ENCODE measurements around the gene FDX1. TPM values are rescaled to one million over a fixed set of nuclear protein-coding genes. Genes with fewer than 3 reads are reported as not detected.

The FDX1 gene
- total and polyA plus RNA-seq, 4 donors, result 11.0 to 16.2 (median 14.5) TPM

DNA sequence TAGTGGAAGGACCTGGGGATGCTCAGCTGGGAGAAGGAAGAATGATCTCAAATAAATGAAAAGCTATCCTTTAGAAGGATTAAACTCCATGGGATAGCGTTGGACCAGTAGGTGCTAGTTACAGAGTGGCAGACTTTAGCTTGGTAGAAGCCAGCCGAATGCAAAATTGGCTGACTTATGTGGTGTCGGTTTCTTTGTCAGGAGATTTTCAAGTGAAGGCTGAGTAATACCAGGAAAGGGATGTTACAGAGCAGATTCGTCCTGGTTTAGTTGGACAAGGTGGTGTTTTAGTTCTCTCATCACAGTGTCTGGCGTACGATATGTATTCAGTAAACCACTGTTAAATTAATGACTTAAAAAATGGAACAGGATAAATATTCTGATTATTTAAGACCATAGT lies 26.0 kb downstream of the FDX1 start:
- TF ChIP-seq, protein P1, sequence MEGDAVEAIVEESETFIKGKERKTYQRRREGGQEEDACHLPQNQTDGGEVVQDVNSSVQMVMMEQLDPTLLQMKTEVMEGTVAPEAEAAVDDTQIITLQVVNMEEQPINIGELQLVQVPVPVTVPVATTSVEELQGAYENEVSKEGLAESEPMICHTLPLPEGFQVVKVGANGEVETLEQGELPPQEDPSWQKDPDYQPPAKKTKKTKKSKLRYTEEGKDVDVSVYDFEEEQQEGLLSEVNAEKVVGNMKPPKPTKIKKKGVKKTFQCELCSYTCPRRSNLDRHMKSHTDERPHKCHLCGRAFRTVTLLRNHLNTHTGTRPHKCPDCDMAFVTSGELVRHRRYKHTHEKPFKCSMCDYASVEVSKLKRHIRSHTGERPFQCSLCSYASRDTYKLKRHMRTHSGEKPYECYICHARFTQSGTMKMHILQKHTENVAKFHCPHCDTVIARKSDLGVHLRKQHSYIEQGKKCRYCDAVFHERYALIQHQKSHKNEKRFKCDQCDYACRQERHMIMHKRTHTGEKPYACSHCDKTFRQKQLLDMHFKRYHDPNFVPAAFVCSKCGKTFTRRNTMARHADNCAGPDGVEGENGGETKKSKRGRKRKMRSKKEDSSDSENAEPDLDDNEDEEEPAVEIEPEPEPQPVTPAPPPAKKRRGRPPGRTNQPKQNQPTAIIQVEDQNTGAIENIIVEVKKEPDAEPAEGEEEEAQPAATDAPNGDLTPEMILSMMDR (IDR thresholded peaks at IDR 0.05; ENCODE audit: control extremely low read depth, extremely low read depth), result no peak
- no peak for ATAC-seq (ENCODE audit: insufficient read depth, low FRiP score)
- Histone ChIP-seq H3K9me3 (ENCODE audit: control insufficient read depth in 4 of 4, insufficient read depth in 3 of 4, low read length in 3 of 4) (no peaks in the 10 kb centered on the region), H3K27ac (ENCODE audit: low read depth in 1 of 2, low read length in 1 of 2) (no peak overlapping the region), H3K36me3 (ENCODE audit: control insufficient read depth in 4 of 4, insufficient read depth in 4 of 4, low read length in 4 of 4) (peaks cover 3 to 15% (median 6%) of the 10 kb centered on the region in 4 donors), H3K4me3 (no peak overlapping the region), H3K27me3 (ENCODE audit: control insufficient read depth in 3 of 3, insufficient read depth in 3 of 3, low read length in 2 of 3) (no peaks in the 10 kb centered on the region), H3K9ac (ENCODE audit: insufficient read depth in 1 of 2, low read length in 2 of 2) (no peak overlapping the region), H3K4me1 (ENCODE audit: control insufficient read depth in 5 of 5, insufficient read depth in 5 of 5, low read length in 5 of 5) (no peaks in the 10 kb centered on the region)
- WGBS, 2 donors, result 88 to 94% methylated on average over 6 of the region's 6 CpGs
- DNase-seq, result no peak

DNA sequence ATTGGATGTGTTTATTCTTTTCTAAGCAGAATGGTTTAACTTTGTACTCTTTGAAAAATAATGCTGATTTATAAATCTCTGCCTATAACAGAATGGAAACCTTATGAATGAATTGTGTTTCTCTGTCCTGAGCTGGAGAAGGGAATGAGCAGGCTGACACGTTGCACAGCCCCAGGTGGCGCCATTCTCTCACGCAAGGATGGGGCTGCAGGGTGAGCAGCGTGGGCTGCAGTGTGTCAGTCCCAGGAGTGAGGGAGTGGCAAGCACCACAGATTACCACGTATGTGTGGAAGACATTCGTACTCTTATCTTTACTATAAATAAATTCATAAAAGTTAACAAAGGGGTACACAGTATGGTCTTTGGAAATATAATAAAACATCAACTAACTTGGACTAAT lies 33.4 kb downstream of the FDX1 start:
- Histone ChIP-seq H3K9ac (ENCODE audit: insufficient read depth in 1 of 2, low read length in 2 of 2) (peak overlapping the region in 1 of 2 donors; percentile 4), H3K27ac (ENCODE audit: low read depth in 1 of 2, low read length in 1 of 2) (no peak overlapping the region), H3K4me1 (ENCODE audit: control insufficient read depth in 5 of 5, insufficient read depth in 5 of 5, low read length in 5 of 5) (peaks cover 0 to 27% (median 0%) of the 10 kb centered on the region in 5 donors), H3K27me3 (ENCODE audit: control insufficient read depth in 3 of 3, insufficient read depth in 3 of 3, low read length in 2 of 3) (no peaks in the 10 kb centered on the region), H3K4me3 (no peak overlapping the region), H3K9me3 (ENCODE audit: control insufficient read depth in 4 of 4, insufficient read depth in 3 of 4, low read length in 3 of 4) (no peaks in the 10 kb centered on the region), H3K36me3 (ENCODE audit: control insufficient read depth in 4 of 4, insufficient read depth in 4 of 4, low read length in 4 of 4) (peaks cover 4 to 16% (median 9%) of the 10 kb centered on the region in 4 donors)
- DNase-seq, result peak; percentile 82 to 86 (median 83)
- WGBS, 2 donors, result 49 to 59% methylated on average over 6 of the region's 6 CpGs
- no peak for ATAC-seq (ENCODE audit: insufficient read depth, low FRiP score)
- TF ChIP-seq, protein P1 (IDR thresholded peaks at IDR 0.05; ENCODE audit: control extremely low read depth, extremely low read depth), result peak; percentile 13

DNA sequence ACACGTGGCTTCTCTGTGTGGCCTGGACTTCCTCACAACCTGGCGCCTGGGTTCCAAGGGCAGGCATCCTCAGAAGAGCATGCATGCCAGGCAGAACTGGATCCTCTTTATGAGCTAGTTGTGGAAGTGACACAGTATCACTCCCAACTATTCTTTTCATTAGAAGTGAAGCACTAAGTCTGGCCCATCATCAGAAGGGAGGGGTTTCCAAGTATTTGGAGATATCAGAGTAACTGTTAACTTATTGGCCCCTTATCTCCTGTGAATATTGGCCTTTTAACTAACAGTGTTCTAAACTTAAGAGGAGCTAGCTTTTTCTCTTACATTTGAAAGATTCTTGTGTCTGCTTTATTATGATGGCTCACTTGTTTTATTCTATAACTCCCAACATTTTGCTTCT lies 35.5 kb downstream of the FDX1 start:
- 87 to 88% methylated on average over 2 of the region's 2 CpGs for WGBS, 2 donors
- H3K4me3 ChIP-seq, result no peak overlapping the region
- H3K9me3 ChIP-seq (ENCODE audit: control insufficient read depth in 4 of 4, insufficient read depth in 3 of 4, low read length in 3 of 4), result no peaks in the 10 kb centered on the region
- no peak for DNase-seq
- no peak overlapping the region for H3K27ac ChIP-seq (ENCODE audit: low read depth in 1 of 2, low read length in 1 of 2)
- peaks cover 2 to 11% (median 3%) of the 10 kb centered on the region in 4 donors for H3K36me3 ChIP-seq (ENCODE audit: control insufficient read depth in 4 of 4, insufficient read depth in 4 of 4, low read length in 4 of 4)
- no peaks in the 10 kb centered on the region for H3K27me3 ChIP-seq (ENCODE audit: control insufficient read depth in 3 of 3, insufficient read depth in 3 of 3, low read length in 2 of 3)
- TF ChIP-seq, protein P1 (IDR thresholded peaks at IDR 0.05; ENCODE audit: control extremely low read depth, extremely low read depth), result no peak
- H3K9ac ChIP-seq (ENCODE audit: insufficient read depth in 1 of 2, low read length in 2 of 2), result no peak overlapping the region
- ATAC-seq (ENCODE audit: insufficient read depth, low FRiP score), result no peak
- H3K4me1 ChIP-seq (ENCODE audit: control insufficient read depth in 5 of 5, insufficient read depth in 5 of 5, low read length in 5 of 5), result peaks cover 0 to 41% (median 3%) of the 10 kb centered on the region in 5 donors

DNA sequence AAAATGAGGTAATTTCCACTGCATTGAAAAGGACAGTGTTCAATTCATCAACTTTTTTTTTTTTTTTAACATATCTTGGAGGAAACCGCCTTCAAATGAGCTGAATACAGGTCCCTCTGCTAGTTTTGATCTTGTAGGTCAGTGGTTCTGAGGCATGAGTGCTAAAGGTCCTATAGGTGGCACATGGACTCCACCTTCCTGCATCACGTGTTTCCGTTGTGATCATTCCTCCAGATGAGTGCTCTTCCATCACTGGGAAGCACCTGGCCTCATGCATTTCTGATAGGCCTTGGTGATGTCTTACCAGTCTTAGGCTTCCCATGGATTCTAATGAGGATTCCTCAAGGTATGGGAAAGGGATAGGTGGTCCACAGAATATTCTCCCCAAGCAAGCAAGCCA lies 37.8 kb downstream of the FDX1 start:
- Histone ChIP-seq H3K9me3 (ENCODE audit: control insufficient read depth in 4 of 4, insufficient read depth in 3 of 4, low read length in 3 of 4) (no peaks in the 10 kb centered on the region), H3K9ac (ENCODE audit: insufficient read depth in 1 of 2, low read length in 2 of 2) (no peak overlapping the region), H3K4me3 (no peak overlapping the region), H3K4me1 (ENCODE audit: control insufficient read depth in 5 of 5, insufficient read depth in 5 of 5, low read length in 5 of 5) (peaks cover 0 to 52% (median 8%) of the 10 kb centered on the region in 5 donors), H3K27me3 (ENCODE audit: control insufficient read depth in 3 of 3, insufficient read depth in 3 of 3, low read length in 2 of 3) (no peaks in the 10 kb centered on the region), H3K27ac (ENCODE audit: low read depth in 1 of 2, low read length in 1 of 2) (no peak overlapping the region), H3K36me3 (ENCODE audit: control insufficient read depth in 4 of 4, insufficient read depth in 4 of 4, low read length in 4 of 4) (peaks cover 0 to 7% (median 2%) of the 10 kb centered on the region in 4 donors)
- 93 to 95% methylated on average over 3 of the region's 3 CpGs for WGBS, 2 donors
- no peak for ATAC-seq (ENCODE audit: insufficient read depth, low FRiP score)
- DNase-seq, result no peak
- TF ChIP-seq, protein P1 (IDR thresholded peaks at IDR 0.05; ENCODE audit: control extremely low read depth, extremely low read depth), result no peak
